Liver (tissue), 3 donors: ENCODE data around the gene CDK11B.

Source experiments
- CTCF ChIP-seq: fragments of 150-350 bp; IDR thresholded peaks from 2 replicates; pipeline ENCODE4 v1.5.1; 2017; ENCODE audit warnings: improper control_type of control experiment, low read depth, low read length; ENCODE audit not compliant: missing input control
- EGR1 ChIP-seq, 2 donors: IDR thresholded peaks; 2 replicates each; pipeline ENCODE4 v1.6.1; 2016 to 2018; ENCODE audit warnings: antibody characterized with exemption in 2 of 2, low read depth in 2 of 2
- JUND ChIP-seq, 2 donors: IDR thresholded peaks; 2 replicates each; pipeline ENCODE4 v1.6.1; 2016; ENCODE audit warnings: antibody characterized with exemption in 2 of 2
- NR2F2 ChIP-seq: IDR thresholded peaks from 2 replicates; pipeline ENCODE4 v1.6.1; 2016; ENCODE audit warnings: antibody characterized with exemption
- RAD21 ChIP-seq, 2 donors: IDR thresholded peaks; 2 replicates each; pipeline ENCODE4 v1.6.1; 2016; ENCODE audit warnings: antibody characterized with exemption in 2 of 2, mild to moderate bottlenecking in 2 of 2
- TAF1 ChIP-seq: conservative IDR thresholded peaks from 2 replicates; pipeline ENCODE4 v1.6.1; 2016; ENCODE audit warnings: antibody characterized with exemption, mild to moderate bottlenecking
- TF ChIP-seq, protein P1 (sequence below): IDR thresholded peaks from 2 replicates; pipeline ENCODE4 v1.6.1; 2016; ENCODE audit warnings: antibody characterized with exemption
- donor health status: healthy.
- donor health status: healthy.

GRCh38 chr1:1616838-1617237 is 42.0 kb downstream of the CDK11B start:
- TF ChIP-seq CTCF: no peak
- TF ChIP-seq EGR1 (IDR thresholded peaks at IDR 0.05; ENCODE audit: low read depth in 2 of 2): no peak
- TF ChIP-seq, protein P1, sequence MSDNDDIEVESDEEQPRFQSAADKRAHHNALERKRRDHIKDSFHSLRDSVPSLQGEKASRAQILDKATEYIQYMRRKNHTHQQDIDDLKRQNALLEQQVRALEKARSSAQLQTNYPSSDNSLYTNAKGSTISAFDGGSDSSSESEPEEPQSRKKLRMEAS: no peak
- TF ChIP-seq RAD21 (IDR thresholded peaks at IDR 0.05): no peak
- TF ChIP-seq JUND (IDR thresholded peaks at IDR 0.05): no peak
- TF ChIP-seq TAF1: no peak
- TF ChIP-seq NR2F2: no peak
